Stimulated activated CD4-positive, alpha-beta T cell treated with anti-CD3 and anti-CD28 coated beads, Interleukin-12 subunit alpha, Interleukin-12 subunit beta, amount 100 ng/mL, for 24 hours (primary cell): ENCODE measurements around the gene ILKAP.

Experiments used
- DNase-seq, 2 experiments: peaks; one replicate each; pipeline ENCODE4 v3.0.0-alpha.2; 2020; ENCODE audit warnings: low read depth in 2 of 2

The ILKAP gene

GRCh38 chr2:238236571-238236970, 33.1 kb upstream of the ILKAP start:
- no peak for DNase-seq

- no peak for DNase-seq
Observed at GRCh38 chr2:238235856-238236255, 32.4 kb upstream of the ILKAP start.

GRCh38 chr2:238235331-238235732, 31.8 kb upstream of the ILKAP start:
- no peak for DNase-seq

GRCh38 chr2:238233625-238234024, 30.1 kb upstream of the ILKAP start:
- DNase-seq = no peak

GRCh38 chr2:238231809-238232208, 28.3 kb upstream of the ILKAP start:
- no peak for DNase-seq

GRCh38 chr2:238231251-238231793, 27.8 kb upstream of the ILKAP start:
- DNase-seq = peak; percentile 56 to 67

GRCh38 chr2:238230699-238231098, 27.2 kb upstream of the ILKAP start:
- no peak for DNase-seq

- no peak for DNase-seq
Observed at GRCh38 chr2:238228700-238229099, 25.2 kb upstream of the ILKAP start.

- no peak for DNase-seq
Observed at GRCh38 chr2:238227587-238228032, 24.1 kb upstream of the ILKAP start.

GRCh38 chr2:238226698-238227586, 23.4 kb upstream of the ILKAP start:
- no peak for DNase-seq

- DNase-seq = no peak
Observed at GRCh38 chr2:238225911-238226697, 22.6 kb upstream of the ILKAP start.

GRCh38 chr2:238225121-238225520, 21.6 kb upstream of the ILKAP start:
- no peak for DNase-seq

GRCh38 chr2:238224356-238225035, 21.0 kb upstream of the ILKAP start:
- DNase-seq = no peak

- no peak for DNase-seq
Observed at GRCh38 chr2:238220892-238221521, 17.5 kb upstream of the ILKAP start.

GRCh38 chr2:238220274-238220891, 16.9 kb upstream of the ILKAP start:
- DNase-seq = no peak

- no peak for DNase-seq
Observed at GRCh38 chr2:238216651-238217184, 13.2 kb upstream of the ILKAP start.

- no peak for DNase-seq
Observed at GRCh38 chr2:238207006-238207405, 3.5 kb upstream of the ILKAP start.

GRCh38 chr2:238203973-238204683, 633 bp upstream of the ILKAP start:
- DNase-seq = no peak

- no peak for DNase-seq
Observed at GRCh38 chr2:238202326-238203093, 985 bp downstream of the ILKAP start.
